SK-N-SH (cell line): ENCODE data around the gene TICRR. TPM values are rescaled to one million over a fixed set of nuclear protein-coding genes. Genes with fewer than 3 reads are reported as not detected.

Experiments
- CTCF ChIA-PET: fragments of 300-600, 350-600 bp; formaldehyde crosslinking; extraction: SDS; loops from one replicate; lab custom pipeline; 2021; lab: Yijun Ruan, JAX
- POLR2A ChIA-PET: fragments of 350-600 bp; sonication (Branson Sonifier 250); formaldehyde crosslinking; extraction: SDS; loops from one replicate; lab custom pipeline; 2020; ENCODE audit warnings: antibody characterized with exemption, inconsistent platforms; lab: Yijun Ruan, JAX
- DNase-seq: peaks from one replicate; pipeline ENCODE4 v3.0.0; 2012
- H2AFZ ChIP-seq: fragments of 200-600 bp; sonication (generic); 2 replicates; pipeline ENCODE4 v1.8.1; 2016; ENCODE audit warnings: antibody characterized with exemption, mild to moderate bottlenecking, low read depth
- H3F3A ChIP-seq: fragments of 200-600 bp; sonication (generic); replicated peaks from 2 replicates; pipeline ENCODE3; 2016; ENCODE audit warnings: antibody characterized with exemption, mild to moderate bottlenecking; ENCODE audit not compliant: insufficient read depth
- H3K27ac ChIP-seq, 2 experiments: fragments of 200-500 bp in 1 of 2; fragments of 200-600 bp in 1 of 2; sonication (Bioruptor generic) in 1 of 2; sonication (generic), shearing (Covaris generic) in 1 of 2; 2 replicates each; pipeline versions ENCODE4 v1.5.1 to v1.6.1; 2014 to 2016; ENCODE audit warnings: low read depth in 2 of 2, inconsistent platforms in 1 of 2, low read length in 1 of 2, mild to moderate bottlenecking in 1 of 2, mixed read lengths in 1 of 2
- H3K27me3 ChIP-seq: fragments of 200-600 bp; sonication (generic), shearing (Covaris generic); 2 replicates; pipeline ENCODE4 v1.6.1; 2016; ENCODE audit warnings: mixed run types; ENCODE audit not compliant: insufficient read depth
- H3K36me3 ChIP-seq, 2 experiments: fragments of 200-500 bp in 1 of 2; fragments of 200-600 bp in 1 of 2; sonication (Bioruptor generic) in 1 of 2; sonication (generic) in 1 of 2; replicated peaks in 1 of 2; 2 replicates each; pipeline versions ENCODE3 to v1.5.1; 2014 to 2016; ENCODE audit warnings: low read length in 1 of 2, mild to moderate bottlenecking in 1 of 2; ENCODE audit not compliant: insufficient read depth in 2 of 2, control insufficient read depth in 1 of 2
- H3K4me1 ChIP-seq, 2 experiments: fragments of 200-500 bp in 1 of 2; fragments of 200-600 bp in 1 of 2; sonication (Bioruptor generic) in 1 of 2; sonication (generic), shearing (Covaris generic) in 1 of 2; 2 replicates each; pipeline versions ENCODE4 v1.5.1 to v1.6.1; 2014 to 2016; ENCODE audit warnings: low read depth in 1 of 2, low read length in 1 of 2, mixed run types in 1 of 2; ENCODE audit not compliant: insufficient read depth in 2 of 2, control insufficient read depth in 1 of 2
- H3K4me2 ChIP-seq: fragments of 200-600 bp; sonication (generic), shearing (Covaris generic); 2 replicates; pipeline ENCODE4 v1.6.1; 2017; ENCODE audit warnings: mixed run types
- H3K4me3 ChIP-seq, 2 experiments: fragments of 200-500 bp in 1 of 2; fragments of 200-600 bp in 1 of 2; sonication (Bioruptor generic) in 1 of 2; sonication (generic), shearing (Covaris generic) in 1 of 2; 2 replicates each; pipeline versions ENCODE4 v1.5.1 to v1.8.1; 2014 to 2016; ENCODE audit warnings: low read depth in 2 of 2, inconsistent platforms in 1 of 2, low read length in 1 of 2, mild to moderate bottlenecking in 1 of 2, mixed read lengths in 1 of 2, moderate library complexity in 1 of 2
- H3K79me2 ChIP-seq: fragments of 200-600 bp; sonication (generic); 2 replicates; pipeline ENCODE4 v1.8.1; 2017; ENCODE audit warnings: mild to moderate bottlenecking; ENCODE audit not compliant: insufficient read depth
- H3K9ac ChIP-seq: fragments of 200-600 bp; sonication (generic); 2 replicates; pipeline ENCODE4 v1.6.1; 2017; ENCODE audit warnings: mixed run types
- H3K9me2 ChIP-seq: fragments of 200-600 bp; sonication (generic); 2 replicates; pipeline ENCODE4 v1.6.1; 2017; ENCODE audit warnings: mixed run types
- H3K9me3 ChIP-seq: fragments of 200-600 bp; sonication (generic); 2 replicates; pipeline ENCODE4 v1.6.1; 2017; ENCODE audit warnings: mixed run types, mild to moderate bottlenecking, moderate library complexity
- H4K20me1 ChIP-seq: fragments of 200-600 bp; sonication (generic); 2 replicates; pipeline ENCODE4 v1.6.1; 2017; ENCODE audit warnings: mild to moderate bottlenecking, mixed run types; ENCODE audit not compliant: insufficient read depth
- EZH2phosphoT487 ChIP-seq: fragments of 200-600 bp; sonication (generic); IDR thresholded peaks from 2 replicates; pipeline ENCODE4 v1.6.1; 2017; ENCODE audit warnings: low read depth, mixed run types, mild to moderate bottlenecking, antibody characterized with exemption, moderate library complexity, borderline replicate concordance
- FOXJ3 ChIP-seq: sonication (generic); formaldehyde crosslinking; IDR thresholded peaks from 2 replicates; pipeline ENCODE4 v1.5.1; 2020; ENCODE audit warnings: mild to moderate bottlenecking, missing genetic modification reagents
- GABPA ChIP-seq: IDR thresholded peaks from 2 replicates; pipeline ENCODE4 v1.4.0; 2012; ENCODE audit warnings: low read depth, mild to moderate bottlenecking
- JUND ChIP-seq: IDR thresholded peaks from 2 replicates; pipeline ENCODE4 v1.4.0; 2012
- MXI1 ChIP-seq: IDR thresholded peaks from 2 replicates; pipeline ENCODE4 v1.6.1; 2012; ENCODE audit warnings: mild to moderate bottlenecking, low read depth, low read length, improper control_type of control experiment
- NRF1 ChIP-seq: IDR thresholded peaks from 2 replicates; pipeline ENCODE4 v1.6.1; 2012; ENCODE audit warnings: low read depth, mild to moderate bottlenecking, low read length
- POLR2AphosphoS5 ChIP-seq: IDR thresholded peaks from 2 replicates; pipeline ENCODE4 v1.6.1; 2012; ENCODE audit warnings: low read depth, low read length
- RAD21 ChIP-seq: IDR thresholded peaks from 2 replicates; pipeline ENCODE4 v1.6.1; 2012; ENCODE audit warnings: mild to moderate bottlenecking, low read length
- SMC3 ChIP-seq: IDR thresholded peaks from 2 replicates; pipeline ENCODE4 v1.6.1; 2012; ENCODE audit warnings: low read depth, low read length, improper control_type of control experiment
- WGBS: methylation state at CpG from one replicate; pipeline ENCODE4 v1.1.6; 2017; ENCODE audit warnings: low lambda C conversion rate; 5-methylcytosine and 5-hydroxymethylcytosine counted together
- polyA plus RNA-seq, 3 experiments: library from polyadenylated mRNA; depleted of rRNA; stranded (reverse); fragments of >200 nt; gene quantifications; 2 replicates each; pipeline ENCODE4 v1.2.3, GENCODE V29; 2012
- TF ChIP-seq, protein P1 (sequence below): IDR thresholded peaks from 2 replicates; pipeline ENCODE4; 2012
- TF ChIP-seq, protein P2 (sequence below): IDR thresholded peaks from 2 replicates; pipeline ENCODE4 v1.6.1; 2012; ENCODE audit warnings: mild to moderate bottlenecking, low read depth, low read length, moderate library complexity
- TF ChIP-seq, protein P3 (sequence below): IDR thresholded peaks from 2 replicates; pipeline ENCODE4 v1.4.0; 2012; ENCODE audit warnings: low read depth

TICRR gene
- polyA plus RNA-seq, 1 of the 3 experiments (the other 2 are of a cell fraction): 3.2 TPM

DNA sequence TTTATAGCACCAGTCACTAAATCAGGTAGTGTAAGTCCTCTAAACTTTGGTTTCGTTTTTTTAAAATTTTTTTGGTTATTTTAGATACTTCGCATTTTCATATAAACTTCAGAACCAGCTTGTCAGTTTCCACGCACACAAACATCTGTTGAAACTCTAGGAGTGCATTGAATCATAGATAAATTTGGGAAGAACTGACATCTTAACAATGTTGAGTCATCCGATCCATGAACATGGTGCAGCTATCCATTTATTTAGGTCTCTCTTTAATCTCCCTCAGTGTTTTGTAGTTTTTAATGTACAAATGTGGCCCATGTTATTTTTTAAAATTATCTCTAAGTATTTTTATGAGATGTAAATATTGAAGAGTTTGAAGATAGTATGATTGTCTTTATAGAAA lies 17.7 kb downstream of the TICRR start:
- TF ChIP-seq SMC3 (no peak), NRF1 (no peak)
- TF ChIP-seq, protein P1, sequence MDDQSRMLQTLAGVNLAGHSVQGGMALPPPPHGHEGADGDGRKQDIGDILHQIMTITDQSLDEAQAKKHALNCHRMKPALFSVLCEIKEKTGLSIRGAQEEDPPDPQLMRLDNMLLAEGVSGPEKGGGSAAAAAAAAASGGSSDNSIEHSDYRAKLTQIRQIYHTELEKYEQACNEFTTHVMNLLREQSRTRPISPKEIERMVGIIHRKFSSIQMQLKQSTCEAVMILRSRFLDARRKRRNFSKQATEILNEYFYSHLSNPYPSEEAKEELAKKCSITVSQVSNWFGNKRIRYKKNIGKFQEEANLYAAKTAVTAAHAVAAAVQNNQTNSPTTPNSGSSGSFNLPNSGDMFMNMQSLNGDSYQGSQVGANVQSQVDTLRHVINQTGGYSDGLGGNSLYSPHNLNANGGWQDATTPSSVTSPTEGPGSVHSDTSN: no peak
- DNase-seq: no peak
- POLR2A ChIA-PET: no interaction called here
- H3K9ac ChIP-seq: no peak overlapping the region
- no peak overlapping the region for H3K27ac ChIP-seq
- no peaks in the 10 kb centered on the region for H3K27me3 ChIP-seq
- no peak overlapping the region for H3K4me3 ChIP-seq
- CTCF ChIA-PET: no interaction called here
- peaks cover 0 to 3% of the 10 kb centered on the region in 2 experiments; a peak in 1 of 4 replicates for H3K4me1 ChIP-seq
- H3K9me3 ChIP-seq: no peaks in the 10 kb centered on the region
- no peaks in the 10 kb centered on the region for H3K9me2 ChIP-seq
- no peak overlapping the region for H2AFZ ChIP-seq
- peaks cover 34% of the 10 kb centered on the region for H3K79me2 ChIP-seq
- peaks cover 9% of the 10 kb centered on the region for H3F3A ChIP-seq
- H4K20me1 ChIP-seq: no peaks in the 10 kb centered on the region
- H3K4me2 ChIP-seq: no peak overlapping the region
- whole genome bisulfite sequencing: 96% methylated on average over 4 of the region's 4 CpGs
- H3K36me3 ChIP-seq: peaks cover 36 to 45% of the 10 kb centered on the region in 2 experiments

DNA sequence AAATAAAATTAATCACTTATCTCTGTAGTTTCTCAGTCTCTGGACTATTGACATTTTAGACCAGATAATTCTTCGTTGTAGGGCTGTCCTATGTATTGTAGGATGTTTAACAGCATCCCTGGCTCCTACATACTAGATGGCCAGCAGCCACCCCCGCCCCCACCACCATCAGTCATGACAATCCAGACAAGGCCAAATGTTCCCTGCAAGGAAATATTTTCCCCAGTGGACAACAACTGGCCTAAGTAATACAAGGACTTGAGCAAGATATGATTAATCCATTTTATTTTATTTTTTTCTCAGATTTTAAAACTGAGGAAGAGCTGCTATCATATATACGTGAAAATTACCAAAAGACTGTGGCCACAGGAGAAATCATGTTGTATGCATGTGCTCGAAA lies 23.8 kb downstream of the TICRR start:
- Histone ChIP-seq H3K36me3 (peaks cover 56 to 70% of the 10 kb centered on the region in 2 experiments), H2AFZ (no peak overlapping the region), H3K9me3 (no peaks in the 10 kb centered on the region), H4K20me1 (no peaks in the 10 kb centered on the region), H3K27ac (no peak overlapping the region), H3K9ac (no peak overlapping the region), H3K4me2 (no peak overlapping the region), H3K4me3 (no peak overlapping the region), H3K4me1 (no peaks in the 10 kb centered on the region), H3K27me3 (no peaks in the 10 kb centered on the region), H3K79me2 (peaks cover 21% of the 10 kb centered on the region; the same call in 1 of the 2 replicates), H3F3A (peaks cover 5% of the 10 kb centered on the region), H3K9me2 (no peaks in the 10 kb centered on the region)
- no peak for DNase-seq
- POLR2A ChIA-PET: no interaction called here
- CTCF ChIA-PET: no interaction called here
- 95% methylated on average over 4 of the region's 4 CpGs for WGBS
- TF ChIP-seq NRF1 (no peak), EZH2phosphoT487 (no peak)

DNA sequence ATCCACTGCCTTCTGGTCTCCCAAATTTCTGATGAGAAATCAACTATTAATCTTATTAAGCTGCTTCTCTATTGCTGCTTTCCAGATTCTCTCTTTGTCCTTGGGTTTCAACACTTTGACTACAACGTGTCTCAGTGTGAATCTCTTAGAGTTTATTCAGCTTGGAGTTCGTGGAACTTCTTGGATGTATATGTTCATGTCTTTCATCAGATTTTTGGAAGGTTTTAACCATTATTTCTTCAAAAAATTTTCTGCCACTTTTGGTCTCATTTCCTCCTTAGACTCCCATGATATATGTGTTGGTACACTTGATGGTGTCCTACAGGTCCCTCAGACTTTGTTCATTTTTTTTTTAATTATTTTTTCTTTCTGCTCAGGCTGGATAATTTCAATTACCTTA lies 36.0 kb downstream of the TICRR start:
- Histone ChIP-seq H3K9ac (no peak overlapping the region), H3K4me2 (no peak overlapping the region), H3K27ac (no peak overlapping the region), H3K9me3 (peaks cover 29% of the 10 kb centered on the region), H3F3A (peaks cover 11% of the 10 kb centered on the region), H3K4me1 (no peaks in the 10 kb centered on the region), H3K27me3 (no peaks in the 10 kb centered on the region), H3K4me3 (no peak overlapping the region), H2AFZ (no peak overlapping the region), H3K9me2 (0 out of 2 replicates have a peak, but pooled peaks cover 5% of the 10 kb centered on the region), H3K36me3 (peaks cover 52 to 90% of the 10 kb centered on the region in 2 experiments), H3K79me2 (peaks cover 4% of the 10 kb centered on the region; the same call in 1 of the 2 replicates), H4K20me1 (no peaks in the 10 kb centered on the region)
- ChIA-PET POLR2A (no interaction called here), CTCF (interaction anchor here (0.8 to 4.4 kb wide), 4 partner anchors 11 to 253 kb away, joined by 3 to 14 read pairs (median 4); no protein-coding TSS in a partner anchor)
- WGBS: 92% methylated on average over 2 of the region's 2 CpGs
- TF ChIP-seq MXI1: no peak
- TF ChIP-seq POLR2AphosphoS5: no peak
- no peak for TF ChIP-seq GABPA
- TF ChIP-seq, protein P2, sequence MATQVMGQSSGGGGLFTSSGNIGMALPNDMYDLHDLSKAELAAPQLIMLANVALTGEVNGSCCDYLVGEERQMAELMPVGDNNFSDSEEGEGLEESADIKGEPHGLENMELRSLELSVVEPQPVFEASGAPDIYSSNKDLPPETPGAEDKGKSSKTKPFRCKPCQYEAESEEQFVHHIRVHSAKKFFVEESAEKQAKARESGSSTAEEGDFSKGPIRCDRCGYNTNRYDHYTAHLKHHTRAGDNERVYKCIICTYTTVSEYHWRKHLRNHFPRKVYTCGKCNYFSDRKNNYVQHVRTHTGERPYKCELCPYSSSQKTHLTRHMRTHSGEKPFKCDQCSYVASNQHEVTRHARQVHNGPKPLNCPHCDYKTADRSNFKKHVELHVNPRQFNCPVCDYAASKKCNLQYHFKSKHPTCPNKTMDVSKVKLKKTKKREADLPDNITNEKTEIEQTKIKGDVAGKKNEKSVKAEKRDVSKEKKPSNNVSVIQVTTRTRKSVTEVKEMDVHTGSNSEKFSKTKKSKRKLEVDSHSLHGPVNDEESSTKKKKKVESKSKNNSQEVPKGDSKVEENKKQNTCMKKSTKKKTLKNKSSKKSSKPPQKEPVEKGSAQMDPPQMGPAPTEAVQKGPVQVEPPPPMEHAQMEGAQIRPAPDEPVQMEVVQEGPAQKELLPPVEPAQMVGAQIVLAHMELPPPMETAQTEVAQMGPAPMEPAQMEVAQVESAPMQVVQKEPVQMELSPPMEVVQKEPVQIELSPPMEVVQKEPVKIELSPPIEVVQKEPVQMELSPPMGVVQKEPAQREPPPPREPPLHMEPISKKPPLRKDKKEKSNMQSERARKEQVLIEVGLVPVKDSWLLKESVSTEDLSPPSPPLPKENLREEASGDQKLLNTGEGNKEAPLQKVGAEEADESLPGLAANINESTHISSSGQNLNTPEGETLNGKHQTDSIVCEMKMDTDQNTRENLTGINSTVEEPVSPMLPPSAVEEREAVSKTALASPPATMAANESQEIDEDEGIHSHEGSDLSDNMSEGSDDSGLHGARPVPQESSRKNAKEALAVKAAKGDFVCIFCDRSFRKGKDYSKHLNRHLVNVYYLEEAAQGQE: no peak
- TF ChIP-seq RAD21: no peak
- TF ChIP-seq, protein P3, sequence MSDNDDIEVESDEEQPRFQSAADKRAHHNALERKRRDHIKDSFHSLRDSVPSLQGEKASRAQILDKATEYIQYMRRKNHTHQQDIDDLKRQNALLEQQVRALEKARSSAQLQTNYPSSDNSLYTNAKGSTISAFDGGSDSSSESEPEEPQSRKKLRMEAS: no peak
- TF ChIP-seq JUND: no peak
- no peak for TF ChIP-seq FOXJ3 (CRISPR knock-in tag)
- DNase-seq: no peak
